Stimulated activated CD8-positive, alpha-beta memory T cell treated with anti-CD3 and anti-CD28 coated beads, Interleukin-4, amount 100 ng/mL, for 48 hours (primary cell): ENCODE data around the gene RAB10.
"Not testable (repeated sequence)": the region's sequence is repeated elsewhere in the genome, so short reads cannot be mapped to it uniquely, and the experiment has no call there.

Experiments
- DNase-seq: peaks from one replicate; pipeline ENCODE4 v3.0.0-alpha.2; 2020

The RAB10 gene

GRCh38 chr2:26033818-26034636 lies at the start of gene RAB10:
Gene RAB10, plus strand, starts transcription at chr2:26034084. Its CDS starts 525 bp downstream, at chr2:26034609.
- DNase-seq, result peak; percentile 99

- no peak for DNase-seq
Measured at GRCh38 chr2:25988134-25988533, 45.8 kb upstream of the RAB10 start.

DNA sequence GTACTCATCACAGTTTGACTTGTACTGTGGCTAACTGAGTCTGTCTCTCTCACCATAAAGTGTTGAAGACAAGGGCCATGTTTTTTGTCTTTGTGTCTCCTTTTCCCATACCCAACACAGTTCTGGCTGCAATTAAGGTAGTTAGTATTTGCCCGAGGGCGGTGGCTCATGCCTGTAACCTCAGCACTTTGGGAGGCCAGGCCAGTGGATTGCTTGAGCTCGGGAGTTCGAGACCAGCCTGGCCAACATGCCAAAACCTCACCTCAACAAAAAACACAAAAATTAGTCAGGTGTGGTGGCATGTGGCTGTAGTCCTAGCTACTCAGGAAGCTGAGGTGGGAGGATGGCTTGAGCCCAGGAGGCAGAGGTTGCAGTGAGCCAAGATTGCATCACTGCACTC lies 44.7 kb upstream of the RAB10 start:
- no peak for DNase-seq

GRCh38 chr2:25991965-25992364 lies 41.9 kb upstream of the RAB10 start:
- no peak for DNase-seq

DNA sequence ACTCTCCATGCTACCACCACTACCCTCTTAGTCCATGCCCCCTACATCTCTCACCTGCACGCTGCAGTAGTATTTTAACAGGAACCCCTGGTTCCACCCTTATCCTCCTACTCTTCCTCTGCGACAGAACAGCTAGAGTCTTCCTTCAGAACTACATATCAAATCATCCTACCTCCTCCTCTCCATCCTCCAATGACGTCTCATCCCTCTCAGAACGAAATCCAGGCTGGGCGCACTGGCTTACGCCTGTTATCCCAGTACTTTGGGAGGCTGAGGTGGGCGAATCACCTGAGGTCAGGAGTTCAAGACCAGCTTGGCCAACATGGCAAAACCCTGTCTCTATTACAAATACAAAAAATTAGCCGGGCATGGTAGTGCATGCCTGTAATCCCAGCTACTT lies 41.3 kb upstream of the RAB10 start:
- no peak for DNase-seq

GRCh38 chr2:25993049-25993448 lies 40.8 kb upstream of the RAB10 start:
- DNase-seq, result no peak

DNA sequence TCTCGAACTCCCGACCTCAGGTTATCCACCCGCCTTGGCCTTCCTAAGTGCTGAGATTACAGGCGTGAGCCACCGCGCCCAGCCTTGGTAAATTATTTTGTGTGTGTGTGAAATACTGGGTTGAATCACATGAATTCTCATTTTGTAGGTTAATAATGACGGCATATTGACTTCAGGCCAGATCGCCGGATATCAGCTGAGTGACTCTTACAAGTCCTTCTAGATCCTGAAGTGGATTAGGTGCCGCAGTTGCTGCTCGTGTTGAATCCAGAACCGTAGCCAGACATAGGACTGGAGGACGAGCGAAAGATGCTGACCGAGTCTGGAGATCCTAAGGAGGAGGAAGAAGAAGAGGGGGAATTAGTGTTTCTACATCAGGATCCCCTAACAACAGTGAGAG lies 39.4 kb upstream of the RAB10 start:
- DNase-seq, result no peak

- no peak for DNase-seq
Measured at GRCh38 chr2:25996844-25997243, 37.0 kb upstream of the RAB10 start.

GRCh38 chr2:25998816-25999383 lies 35.0 kb upstream of the RAB10 start:
- DNase-seq, result not testable (repeated sequence)

DNA sequence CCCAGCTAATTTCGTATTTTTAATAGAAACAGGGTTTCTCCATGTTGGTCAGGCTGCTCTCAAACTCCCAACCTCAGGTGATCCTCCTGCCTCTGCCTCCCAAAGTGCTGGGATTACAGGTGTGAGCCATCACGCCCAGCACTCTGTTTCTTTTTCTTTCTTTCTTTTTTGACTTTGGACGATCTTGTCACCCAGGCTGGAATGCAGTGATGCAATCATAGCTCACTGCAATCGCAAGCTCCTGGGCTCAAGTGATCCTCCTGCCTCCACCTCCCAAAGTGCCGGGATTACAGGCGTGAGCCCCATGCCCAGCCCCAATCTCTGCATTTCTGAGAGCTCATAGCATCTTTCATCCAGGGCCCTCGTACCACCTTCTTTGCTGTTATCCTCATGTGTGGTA lies 34.5 kb upstream of the RAB10 start:
- DNase-seq, result not testable (repeated sequence)

DNA sequence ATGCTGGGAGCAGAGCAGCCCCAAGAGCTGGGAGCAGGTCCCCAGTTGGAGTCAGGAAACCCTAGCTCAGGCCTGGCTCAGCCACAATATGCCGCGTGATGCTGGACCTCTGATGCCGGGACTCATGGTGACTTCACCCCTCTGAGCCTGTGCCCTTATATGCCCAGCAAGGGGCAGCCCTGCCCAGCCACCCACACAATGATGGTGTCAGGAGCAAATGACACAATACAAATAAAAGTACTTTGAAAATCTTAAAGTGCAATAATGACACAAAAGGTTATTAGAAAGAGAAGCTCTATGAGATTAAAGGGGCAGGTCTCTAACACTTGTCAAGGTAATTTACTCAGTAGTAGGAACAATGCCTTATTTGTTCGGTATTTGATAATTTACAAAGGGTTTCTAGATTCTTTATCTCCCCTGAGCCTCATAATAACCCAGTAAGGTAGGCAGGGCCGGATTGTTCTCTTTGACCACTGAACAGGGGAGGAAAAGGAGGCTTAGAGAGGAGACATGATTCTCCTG lies 33.3 kb upstream of the RAB10 start:
- DNase-seq, result no peak

GRCh38 chr2:26001743-26002351 lies 32.0 kb upstream of the RAB10 start:
- DNase-seq, result no peak

DNA sequence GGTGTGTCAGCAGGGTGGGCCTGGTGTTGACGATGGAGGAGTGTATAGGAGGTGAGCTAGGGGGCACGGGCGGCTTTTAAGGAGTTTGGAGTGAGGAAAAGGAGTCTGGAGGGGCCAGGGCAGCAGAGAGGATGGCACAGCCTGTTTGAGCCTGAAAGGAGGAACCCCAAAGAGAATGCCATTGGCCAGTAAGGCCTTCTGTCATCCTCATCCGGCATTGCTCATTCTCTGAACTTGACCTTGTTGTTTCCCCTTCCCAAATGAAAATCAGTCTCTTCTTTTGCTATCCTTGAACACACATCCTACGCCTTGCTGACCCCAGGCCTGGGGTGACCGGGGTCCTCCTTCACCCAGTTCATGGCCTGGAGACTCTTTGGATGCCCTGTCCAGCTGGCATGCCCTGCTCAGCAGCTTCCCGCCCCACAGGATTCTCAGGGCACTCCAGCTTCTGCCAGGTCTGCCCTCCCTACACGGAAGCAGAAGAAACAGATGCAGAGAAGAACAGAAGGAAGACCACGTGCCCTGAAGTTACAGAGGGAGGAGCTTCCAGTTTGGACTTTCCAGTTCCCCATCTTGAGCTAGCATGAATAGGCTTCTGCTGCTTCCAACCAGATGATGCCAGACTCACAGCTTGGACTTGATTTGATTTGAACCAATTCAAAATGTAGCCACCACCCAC lies 31.1 kb upstream of the RAB10 start:
- DNase-seq, result no peak

DNA sequence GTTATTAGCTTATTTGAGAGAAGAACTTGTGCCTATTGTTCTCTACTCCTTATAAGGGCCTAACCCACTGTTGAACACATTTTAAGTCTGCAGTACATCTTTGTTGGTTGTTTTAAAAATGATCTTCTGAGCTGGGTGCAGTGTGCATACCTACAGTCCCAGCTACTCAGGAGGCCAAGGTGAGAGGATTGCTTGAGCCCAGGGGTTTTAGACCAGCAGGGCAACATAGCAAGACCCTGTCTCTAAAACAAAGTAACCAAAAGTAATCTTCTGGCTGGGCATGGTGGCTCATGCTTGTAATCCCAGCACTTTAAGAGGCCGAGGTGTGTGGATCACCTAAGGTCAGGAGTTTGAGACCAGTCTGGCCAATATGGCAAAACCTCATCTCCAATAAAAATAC lies 25.8 kb upstream of the RAB10 start:
- DNase-seq, result no peak

GRCh38 chr2:26008851-26009566 lies 24.9 kb upstream of the RAB10 start:
- no peak for DNase-seq

GRCh38 chr2:26009567-26009963 lies 24.3 kb upstream of the RAB10 start:
- DNase-seq, result no peak

DNA sequence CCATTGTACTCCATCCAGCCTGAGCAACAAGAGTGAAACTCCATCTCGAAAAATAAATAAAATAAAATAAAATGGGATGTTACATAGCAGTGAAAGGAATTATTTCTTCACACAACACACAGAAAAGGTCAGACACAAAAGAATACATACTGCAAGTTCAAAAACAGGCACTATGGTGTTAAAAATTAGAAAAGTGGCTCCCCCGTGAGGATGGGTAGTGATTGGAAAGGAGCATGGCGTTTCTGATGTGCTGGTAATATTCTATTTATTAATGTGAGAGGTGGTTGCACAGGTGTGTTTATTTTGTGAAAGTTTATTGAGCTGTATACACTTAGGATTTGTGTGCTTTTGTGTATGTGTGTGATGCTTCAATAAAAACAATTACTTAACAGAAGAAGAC lies 22.9 kb upstream of the RAB10 start:
- no peak for DNase-seq

DNA sequence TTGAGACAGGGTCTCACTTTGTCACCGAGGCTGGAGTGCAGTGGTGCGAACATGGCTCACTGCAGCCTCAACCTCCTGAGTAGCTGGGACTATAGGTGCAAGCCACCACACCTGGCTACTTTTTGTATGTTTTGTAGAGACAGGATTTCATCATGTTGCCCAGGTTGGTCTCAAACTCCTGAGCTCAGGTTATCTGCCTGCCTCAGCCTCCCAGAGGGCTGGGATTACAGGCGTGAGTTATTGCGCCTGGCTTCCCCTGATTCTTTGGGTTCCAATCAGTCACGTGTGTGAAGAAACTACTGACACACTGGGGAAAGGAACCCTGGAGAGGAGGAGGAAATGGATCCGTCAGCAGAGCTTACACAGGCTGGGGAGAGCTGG lies 22.3 kb upstream of the RAB10 start:
- DNase-seq, result no peak

DNA sequence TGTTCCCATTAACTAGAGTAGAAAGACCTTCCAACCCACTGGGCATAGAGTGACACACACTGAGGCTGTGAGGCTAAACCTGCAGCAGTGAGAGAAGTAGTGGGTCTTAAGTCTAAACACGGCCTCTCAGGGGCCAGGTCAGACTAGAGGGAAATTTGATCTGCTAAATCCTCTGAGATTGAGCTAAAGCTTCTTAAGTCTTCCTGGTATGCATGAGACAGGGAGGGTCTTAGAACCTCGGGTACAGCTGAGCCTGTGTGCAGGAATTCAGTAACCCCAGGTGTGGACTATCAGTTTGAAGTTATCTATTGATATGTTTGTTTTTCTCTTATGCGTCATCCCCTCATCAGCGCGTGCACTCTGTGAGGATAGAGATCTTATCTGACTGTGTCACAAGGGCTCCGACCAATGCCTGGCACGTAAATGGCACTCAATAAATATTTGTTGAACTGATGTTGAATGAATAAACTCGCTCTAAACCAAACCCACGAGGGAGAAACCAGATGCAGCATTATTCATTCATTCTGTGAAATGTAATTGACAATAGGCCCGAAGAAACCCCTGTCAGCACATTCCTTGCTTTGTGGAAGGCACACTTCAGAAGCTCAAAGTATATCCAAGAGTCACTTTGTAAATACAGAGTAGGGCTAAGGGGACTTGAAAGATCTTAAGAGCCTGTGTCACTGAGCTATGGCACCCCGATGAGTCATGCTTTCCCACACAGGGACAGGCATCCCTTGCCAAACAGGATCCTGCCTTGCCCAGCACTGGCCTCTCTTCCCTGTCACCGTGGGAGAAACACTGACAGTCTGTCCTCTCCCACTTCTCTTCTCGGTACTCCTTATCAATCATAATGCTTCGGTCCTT lies 21.7 kb upstream of the RAB10 start:
- no peak for DNase-seq

- DNase-seq, result no peak
Measured at GRCh38 chr2:26013668-26014067, 20.2 kb upstream of the RAB10 start.

DNA sequence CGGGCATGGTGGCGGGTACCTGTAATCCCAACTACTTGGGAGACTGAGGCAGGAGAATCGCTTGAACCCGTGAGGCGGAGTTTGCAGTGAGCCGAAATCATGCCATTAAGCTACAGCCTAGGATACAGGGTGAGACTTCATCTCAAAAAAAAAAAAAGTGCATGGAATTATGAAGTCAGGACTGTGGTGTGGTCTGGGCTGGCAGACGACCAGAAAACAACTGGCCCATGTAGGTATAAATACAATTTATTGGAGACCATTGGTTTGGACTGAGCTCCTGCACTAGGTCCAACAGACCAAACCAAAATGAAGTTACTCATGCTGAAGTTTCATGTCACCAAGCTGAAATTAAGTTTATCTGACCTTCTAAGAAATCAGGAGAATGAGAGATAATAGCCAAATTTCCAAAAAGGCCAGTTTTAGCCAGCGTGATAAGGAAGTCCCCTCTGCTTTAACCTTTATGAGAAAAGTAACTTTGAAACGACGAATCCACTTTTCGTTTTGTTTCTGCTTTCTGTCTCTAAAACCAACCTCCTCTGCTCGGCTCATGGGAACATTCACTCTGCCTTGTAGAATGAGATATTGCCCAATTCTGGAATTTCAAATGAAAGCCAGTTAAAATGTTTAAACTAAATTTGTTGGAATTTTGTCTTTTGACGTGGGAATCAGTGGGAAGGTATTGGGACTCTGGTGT lies 17.7 kb upstream of the RAB10 start:
- no peak for DNase-seq
